Epithelial cell of proximal tubule (primary cell): Measurements from ENCODE around the gene TMX4. TPM values are rescaled to one million over a fixed set of nuclear protein-coding genes. Genes with fewer than 3 reads are reported as not detected.
A peak's percentile ranks its signal among the peaks of the same experiment; 100 is the strongest.

Experiments used
- DNase-seq: peaks from one replicate; pipeline ENCODE4 v3.0.0-alpha.2; 2011; ENCODE audit warnings: low read depth
- H3K4me3 ChIP-seq: 2 replicates; pipeline ENCODE4 v1.5.1; 2011; ENCODE audit warnings: low read depth, mild to moderate bottlenecking, low read length
- total RNA-seq: library from RNA; depleted of rRNA; stranded (reverse); fragments of >200 nt; gene quantifications from 2 replicates; pipeline ENCODE4 v1.2.3, GENCODE V29; 2015
- TF ChIP-seq, protein P1 (sequence below): conservative IDR thresholded peaks from 2 replicates; pipeline ENCODE4 v1.5.1; 2012; ENCODE audit warnings: low read depth, mild to moderate bottlenecking, low read length

Gene TMX4
- total RNA-seq, 1 donor from 2014 or later: 23.5 TPM

- no peak overlapping the region for H3K4me3 ChIP-seq
- TF ChIP-seq, protein P1, sequence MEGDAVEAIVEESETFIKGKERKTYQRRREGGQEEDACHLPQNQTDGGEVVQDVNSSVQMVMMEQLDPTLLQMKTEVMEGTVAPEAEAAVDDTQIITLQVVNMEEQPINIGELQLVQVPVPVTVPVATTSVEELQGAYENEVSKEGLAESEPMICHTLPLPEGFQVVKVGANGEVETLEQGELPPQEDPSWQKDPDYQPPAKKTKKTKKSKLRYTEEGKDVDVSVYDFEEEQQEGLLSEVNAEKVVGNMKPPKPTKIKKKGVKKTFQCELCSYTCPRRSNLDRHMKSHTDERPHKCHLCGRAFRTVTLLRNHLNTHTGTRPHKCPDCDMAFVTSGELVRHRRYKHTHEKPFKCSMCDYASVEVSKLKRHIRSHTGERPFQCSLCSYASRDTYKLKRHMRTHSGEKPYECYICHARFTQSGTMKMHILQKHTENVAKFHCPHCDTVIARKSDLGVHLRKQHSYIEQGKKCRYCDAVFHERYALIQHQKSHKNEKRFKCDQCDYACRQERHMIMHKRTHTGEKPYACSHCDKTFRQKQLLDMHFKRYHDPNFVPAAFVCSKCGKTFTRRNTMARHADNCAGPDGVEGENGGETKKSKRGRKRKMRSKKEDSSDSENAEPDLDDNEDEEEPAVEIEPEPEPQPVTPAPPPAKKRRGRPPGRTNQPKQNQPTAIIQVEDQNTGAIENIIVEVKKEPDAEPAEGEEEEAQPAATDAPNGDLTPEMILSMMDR: no peak
- no peak for DNase-seq
Measured at GRCh38 chr20:8060977-8061376, 41.4 kb upstream of the TMX4 start.

DNA sequence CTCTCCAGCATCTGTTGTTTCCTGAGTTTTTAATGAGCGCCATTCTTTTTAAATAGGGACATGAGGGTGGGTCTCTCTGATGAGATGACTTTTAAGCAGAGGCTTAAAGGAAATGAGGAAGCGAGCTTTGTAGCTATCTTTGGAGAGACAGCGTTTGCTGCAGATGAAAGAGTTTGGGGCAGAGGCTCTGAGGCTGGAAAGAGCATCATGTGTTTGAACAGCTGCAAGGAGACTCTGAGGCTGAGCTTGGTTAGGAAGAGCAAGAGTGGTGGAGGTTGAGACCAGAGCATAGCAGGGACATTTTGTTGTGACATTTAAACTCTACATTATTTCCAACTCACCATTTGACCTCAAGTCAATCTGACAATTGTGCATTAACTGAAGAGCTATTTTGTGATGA, 38.3 kb upstream of the TMX4 start:
- TF ChIP-seq, protein P1: no peak
- no peak overlapping the region for H3K4me3 ChIP-seq
- DNase-seq: no peak

DNA sequence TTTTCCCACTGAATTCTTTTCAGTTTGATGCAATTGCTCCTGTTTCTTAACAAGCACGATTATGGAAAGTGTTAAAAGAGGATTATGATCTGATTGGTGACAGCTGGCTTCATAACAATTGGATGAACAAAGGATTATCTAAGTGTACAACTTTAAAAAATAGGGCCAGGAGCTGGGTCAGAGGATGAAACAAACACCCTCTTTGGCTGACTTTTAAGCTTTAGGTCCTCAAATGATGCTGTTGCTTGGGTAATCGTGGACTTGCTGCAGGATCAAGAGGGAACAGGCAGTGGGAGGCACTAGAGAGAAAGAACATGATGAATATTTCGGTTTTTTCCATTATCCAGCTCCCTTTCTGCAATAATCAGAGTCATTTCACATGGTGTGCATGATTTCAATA, 35.5 kb upstream of the TMX4 start:
- TF ChIP-seq, protein P1: no peak
- DNase-seq: no peak
- H3K4me3 ChIP-seq: no peak overlapping the region

DNA sequence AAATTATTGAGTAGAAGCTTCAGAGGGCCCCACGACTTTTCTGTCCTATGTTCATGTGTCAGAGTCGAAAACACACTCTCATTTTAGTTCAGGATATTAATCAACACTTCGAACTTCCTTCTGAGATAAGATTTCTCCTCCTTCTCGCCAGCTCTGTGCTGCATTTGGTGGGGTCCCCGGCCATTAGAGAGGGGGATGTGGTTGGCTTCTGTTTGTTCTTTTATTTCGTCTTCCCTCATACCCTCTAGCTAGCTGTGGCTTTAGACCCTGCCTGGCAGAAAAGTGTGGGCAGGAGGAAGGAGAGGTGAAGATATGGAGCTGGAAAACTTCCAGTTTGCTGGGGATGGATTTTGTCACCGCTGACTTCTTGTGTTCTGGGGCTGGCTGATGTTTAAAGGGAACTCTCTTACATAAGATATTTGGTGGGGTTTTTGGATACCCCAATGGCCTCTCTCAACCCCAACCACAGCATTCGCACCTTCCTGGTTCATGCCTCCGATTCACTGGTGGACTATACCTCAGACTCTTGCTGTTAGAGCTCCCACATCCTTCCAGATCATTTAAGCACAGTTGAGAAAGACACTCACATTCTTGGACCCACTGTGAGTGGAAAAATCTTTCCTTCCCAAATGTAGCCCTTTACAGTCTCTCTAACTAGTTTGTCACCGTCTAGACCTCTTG, 30.7 kb upstream of the TMX4 start:
- TF ChIP-seq, protein P1: no peak
- DNase-seq: no peak
- H3K4me3 ChIP-seq: no peak overlapping the region

DNA sequence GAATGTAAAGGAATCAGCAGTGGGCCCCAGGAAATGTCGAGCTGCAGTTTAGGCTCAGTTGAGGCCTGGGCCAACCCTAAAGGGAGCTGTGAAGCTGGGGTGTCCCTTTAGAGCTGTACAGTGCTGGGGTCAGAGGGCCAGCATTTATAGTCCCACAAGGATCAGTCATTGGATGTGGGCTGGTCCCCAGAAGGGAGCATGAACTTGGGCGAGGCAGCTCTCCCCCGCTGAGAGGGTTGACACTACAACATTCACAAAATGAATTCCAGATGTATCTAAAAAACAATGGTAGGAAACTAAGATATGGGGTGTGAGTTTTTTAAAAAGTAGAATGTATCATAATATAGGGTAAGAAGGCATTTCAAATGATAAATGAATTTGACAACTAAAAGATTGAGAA, 29.7 kb upstream of the TMX4 start:
- TF ChIP-seq, protein P1: no peak

DNA sequence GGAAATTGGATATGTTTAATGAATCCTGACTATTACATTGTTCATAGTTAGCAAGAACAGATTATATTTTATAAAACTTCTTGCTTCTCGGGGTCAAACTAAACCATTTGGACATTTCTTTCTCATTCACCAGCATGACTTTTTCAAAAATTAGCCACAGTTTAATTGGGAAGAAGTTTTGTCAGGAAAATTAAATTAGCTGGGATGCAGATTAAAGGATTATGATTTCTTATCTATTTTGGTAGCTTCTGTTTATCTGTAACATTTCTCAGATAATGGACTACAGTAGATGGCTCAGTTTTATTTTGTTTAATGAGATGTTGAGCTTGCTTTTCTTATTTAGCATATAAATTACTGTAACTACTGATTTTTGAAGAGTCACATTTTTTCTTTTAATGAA, 26.4 kb upstream of the TMX4 start:
- TF ChIP-seq, protein P1: no peak

More for the DNA sequence above, 29.7 kb upstream of the TMX4 start:
- no peak for DNase-seq
- no peak overlapping the region for H3K4me3 ChIP-seq

DNA sequence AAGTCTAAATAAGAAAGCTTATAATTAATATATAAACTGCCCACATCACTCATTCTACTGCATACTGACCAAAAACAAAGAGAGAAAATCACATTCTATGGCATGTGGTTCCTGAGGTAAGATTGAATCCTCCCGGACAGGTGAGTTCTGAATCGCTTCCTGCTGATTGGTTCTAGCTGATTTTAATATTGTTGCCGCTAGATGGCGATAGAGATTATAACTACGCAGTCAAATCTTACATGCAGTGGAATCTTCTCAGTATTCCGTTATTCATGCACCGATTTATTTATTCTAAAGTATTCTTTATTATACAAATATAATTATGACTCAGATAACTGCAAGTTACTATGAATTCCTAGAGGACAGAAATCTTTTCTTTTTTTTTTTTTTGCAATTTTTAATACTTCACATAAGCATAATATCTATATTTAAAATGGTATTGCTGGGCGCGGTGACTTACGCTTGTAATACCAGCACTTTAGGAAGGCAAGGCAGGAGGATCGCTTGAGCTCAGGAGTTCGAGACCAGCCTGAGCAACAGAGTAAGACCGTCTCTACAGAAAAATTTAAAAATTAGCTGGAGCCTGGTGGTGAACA, 24.2 kb upstream of the TMX4 start:
- TF ChIP-seq, protein P1: peak; percentile 70
- H3K4me3 ChIP-seq: no peak overlapping the region
- peak; percentile 13 for DNase-seq

More for the DNA sequence above, 26.4 kb upstream of the TMX4 start:
- DNase-seq: no peak
- H3K4me3 ChIP-seq: no peak overlapping the region
